Body of pancreas (tissue), 4 donors: Measurements from ENCODE around the gene MRGPRG.

Experiments used
- CTCF ChIP-seq, 7 experiments: fragments of 450-650 bp in 4 of 7; fragments of 200-600 bp in 3 of 7; sonication (generic) in 3 of 7; IDR thresholded peaks; one replicate each; pipeline ENCODE4 v1.5.1; 2016 to 2019; ENCODE audit warnings: antibody characterized with exemption in 7 of 7
- POLR2A ChIP-seq, 3 donors: fragments of 450-650 bp; IDR thresholded peaks; one replicate each; pipeline ENCODE4 v1.6.1; 2016; ENCODE audit warnings: antibody characterized with exemption in 3 of 3, mild to moderate bottlenecking in 2 of 3

GRCh38 chr11:3201677-3202181 is 16.9 kb downstream of the MRGPRG start:
- TF ChIP-seq CTCF (IDR thresholded peaks at IDR 0.05) = no peak
- no peak for TF ChIP-seq POLR2A (IDR thresholded peaks at IDR 0.05)
